Smooth muscle cell (in vitro differentiated cells): ENCODE data around the gene KDM6B. TPM values are rescaled to one million over a fixed set of nuclear protein-coding genes. Genes with fewer than 3 reads are reported as not detected.

Source experiments
- DNase-seq: peaks from one replicate; lab custom pipeline; 2025; ENCODE audit not compliant: unreplicated experiment; lab: John Stamatoyannopoulos, UW
- H2AFZ ChIP-seq: fragments of 200-600 bp; sonication (generic); 2 replicates; pipeline ENCODE4 v1.6.0; 2016; ENCODE audit warnings: antibody characterized with exemption, low read depth, mild to moderate bottlenecking
- H3F3A ChIP-seq: fragments of 200-600 bp; sonication (generic); 2 replicates; pipeline ENCODE4 v1.6.0; 2017; ENCODE audit warnings: antibody characterized with exemption, low read depth
- H3K27ac ChIP-seq: fragments of 200-600 bp; sonication (generic); 2 replicates; pipeline ENCODE4 v1.5.1; 2016; ENCODE audit warnings: low read depth, mild to moderate bottlenecking
- H3K27me3 ChIP-seq: fragments of 200-600 bp; sonication (generic); 2 replicates; pipeline ENCODE4 v1.6.1; 2016; ENCODE audit warnings: low read depth, mild to moderate bottlenecking
- H3K36me3 ChIP-seq: fragments of 200-600 bp; sonication (generic); 2 replicates; pipeline ENCODE4 v1.5.1; 2016; ENCODE audit warnings: low read depth
- H3K4me1 ChIP-seq: fragments of 200-600 bp; sonication (generic); 2 replicates; pipeline ENCODE4 v1.5.1; 2016; ENCODE audit warnings: low read depth
- H3K4me2 ChIP-seq: fragments of 200-600 bp; sonication (generic); 2 replicates; pipeline ENCODE4 v1.6.0; 2016; ENCODE audit warnings: mild to moderate bottlenecking
- H3K4me3 ChIP-seq: fragments of 200-600 bp; sonication (generic); 2 replicates; pipeline ENCODE4 v1.5.1; 2016; ENCODE audit warnings: mild to moderate bottlenecking
- H3K79me2 ChIP-seq: fragments of 200-600 bp; sonication (generic); 2 replicates; pipeline ENCODE4 v1.6.0; 2016; ENCODE audit warnings: low read depth, mild to moderate bottlenecking
- H3K9ac ChIP-seq: fragments of 200-600 bp; sonication (generic); 2 replicates; pipeline ENCODE4 v1.6.0; 2016; ENCODE audit warnings: low read depth
- H3K9me3 ChIP-seq: fragments of 200-600 bp; sonication (generic); replicated peaks from 2 replicates; pipeline ENCODE4 v1.5.1; 2016; ENCODE audit warnings: low read depth
- H4K20me1 ChIP-seq: fragments of 200-600 bp; sonication (generic); 2 replicates; pipeline ENCODE4 v1.6.0; 2016; ENCODE audit warnings: low read depth
- WGBS: methylation state at CpG from one replicate; pipeline ENCODE4 v1.1.7; 2016; ENCODE audit warnings: low lambda C conversion rate; 5-methylcytosine and 5-hydroxymethylcytosine counted together
- polyA plus RNA-seq: library from polyadenylated mRNA; unstranded; fragments of >200 nt; fragmentation: Nextera tagmentation; extraction: Ambion mirVana; gene quantifications from 2 replicates; pipeline ENCODE4 v1.2.1, GENCODE V29; 2016
- total RNA-seq: library from RNA; depleted of rRNA; stranded (reverse); fragments of >200 nt; gene quantifications from 2 replicates; pipeline ENCODE4 v1.2.3, GENCODE V29; 2014
- TF ChIP-seq, protein P1 (sequence below): fragments of 200-600 bp; sonication (generic); IDR thresholded peaks from 2 replicates; pipeline ENCODE4 v1.5.1; 2017; ENCODE audit warnings: borderline replicate concordance, mild to moderate bottlenecking, antibody characterized with exemption; ENCODE audit not compliant: insufficient read depth, poor library complexity, severe bottlenecking

The KDM6B gene
- total and polyA plus RNA-seq, 2 experiments from 2014 or later = 5.8 to 9.1 TPM

- no peaks in the 10 kb centered on the region for H3K36me3 ChIP-seq
- no peaks in the 10 kb centered on the region for H3K9me3 ChIP-seq
- no peak for DNase-seq
- H2AFZ ChIP-seq = no peak overlapping the region
- no peaks in the 10 kb centered on the region for H4K20me1 ChIP-seq
- H3K4me1 ChIP-seq = no peaks in the 10 kb centered on the region
- TF ChIP-seq, protein P1, sequence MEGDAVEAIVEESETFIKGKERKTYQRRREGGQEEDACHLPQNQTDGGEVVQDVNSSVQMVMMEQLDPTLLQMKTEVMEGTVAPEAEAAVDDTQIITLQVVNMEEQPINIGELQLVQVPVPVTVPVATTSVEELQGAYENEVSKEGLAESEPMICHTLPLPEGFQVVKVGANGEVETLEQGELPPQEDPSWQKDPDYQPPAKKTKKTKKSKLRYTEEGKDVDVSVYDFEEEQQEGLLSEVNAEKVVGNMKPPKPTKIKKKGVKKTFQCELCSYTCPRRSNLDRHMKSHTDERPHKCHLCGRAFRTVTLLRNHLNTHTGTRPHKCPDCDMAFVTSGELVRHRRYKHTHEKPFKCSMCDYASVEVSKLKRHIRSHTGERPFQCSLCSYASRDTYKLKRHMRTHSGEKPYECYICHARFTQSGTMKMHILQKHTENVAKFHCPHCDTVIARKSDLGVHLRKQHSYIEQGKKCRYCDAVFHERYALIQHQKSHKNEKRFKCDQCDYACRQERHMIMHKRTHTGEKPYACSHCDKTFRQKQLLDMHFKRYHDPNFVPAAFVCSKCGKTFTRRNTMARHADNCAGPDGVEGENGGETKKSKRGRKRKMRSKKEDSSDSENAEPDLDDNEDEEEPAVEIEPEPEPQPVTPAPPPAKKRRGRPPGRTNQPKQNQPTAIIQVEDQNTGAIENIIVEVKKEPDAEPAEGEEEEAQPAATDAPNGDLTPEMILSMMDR = no peak
- H3K27me3 ChIP-seq = no peaks in the 10 kb centered on the region
- no peak overlapping the region for H3K4me2 ChIP-seq
- no peaks in the 10 kb centered on the region for H3K79me2 ChIP-seq
- H3K27ac ChIP-seq = no peak overlapping the region
- no peak overlapping the region for H3K4me3 ChIP-seq
- H3F3A ChIP-seq = no peaks in the 10 kb centered on the region
- WGBS = 96% methylated on average over 5 of the region's 5 CpGs
- no peak overlapping the region for H3K9ac ChIP-seq
Observed at GRCh38 chr17:7790150-7790549, 43.9 kb upstream of the KDM6B start.

GRCh38 chr17:7792611-7793010 lies 41.4 kb upstream of the KDM6B start:
- no peaks in the 10 kb centered on the region for H4K20me1 ChIP-seq
- H3K9me3 ChIP-seq = no peaks in the 10 kb centered on the region
- no peak overlapping the region for H3K4me2 ChIP-seq
- TF ChIP-seq, protein P1 = no peak
- no peak overlapping the region for H2AFZ ChIP-seq
- no peaks in the 10 kb centered on the region for H3K36me3 ChIP-seq
- no peaks in the 10 kb centered on the region for H3K4me1 ChIP-seq
- H3K27ac ChIP-seq = no peak overlapping the region
- H3K79me2 ChIP-seq = no peaks in the 10 kb centered on the region
- DNase-seq = no peak
- H3F3A ChIP-seq = no peaks in the 10 kb centered on the region
- 94% methylated on average over 17 of the region's 17 CpGs for WGBS
- no peak overlapping the region for H3K4me3 ChIP-seq
- H3K27me3 ChIP-seq = no peaks in the 10 kb centered on the region
- no peak overlapping the region for H3K9ac ChIP-seq

GRCh38 chr17:7794075-7794663 lies 39.8 kb upstream of the KDM6B start:
- Histone ChIP-seq H3K79me2 (no peaks in the 10 kb centered on the region), H2AFZ (no peak overlapping the region), H3K4me2 (no peak overlapping the region), H3K4me3 (no peak overlapping the region), H3K4me1 (no peaks in the 10 kb centered on the region), H3K9me3 (no peaks in the 10 kb centered on the region), H3K9ac (no peak overlapping the region), H4K20me1 (no peaks in the 10 kb centered on the region), H3K27ac (no peak overlapping the region), H3K27me3 (no peaks in the 10 kb centered on the region), H3F3A (no peaks in the 10 kb centered on the region), H3K36me3 (no peaks in the 10 kb centered on the region)
- WGBS = 84% methylated on average over 19 of the region's 19 CpGs
- no peak for DNase-seq
- TF ChIP-seq, protein P1 = no peak

- no peaks in the 10 kb centered on the region for H3K36me3 ChIP-seq
- no peaks in the 10 kb centered on the region for H3F3A ChIP-seq
- WGBS = 93% methylated on average over 13 of the region's 13 CpGs
- no peaks in the 10 kb centered on the region for H3K4me1 ChIP-seq
- no peak for DNase-seq
- H3K27ac ChIP-seq = no peak overlapping the region
- TF ChIP-seq, protein P1 = no peak
- H3K79me2 ChIP-seq = no peaks in the 10 kb centered on the region
- no peaks in the 10 kb centered on the region for H4K20me1 ChIP-seq
- no peaks in the 10 kb centered on the region for H3K27me3 ChIP-seq
- H3K4me2 ChIP-seq = no peak overlapping the region
- no peak overlapping the region for H3K4me3 ChIP-seq
- no peaks in the 10 kb centered on the region for H3K9me3 ChIP-seq
- no peak overlapping the region for H2AFZ ChIP-seq
- no peak overlapping the region for H3K9ac ChIP-seq
Observed at GRCh38 chr17:7797976-7798375, 36.0 kb upstream of the KDM6B start.
